Astrocyte of the hippocampus (primary cell): ENCODE measurements around the gene EMD.
A peak's percentile ranks its signal among the peaks of the same experiment; 100 is the strongest.
"Not testable (repeated sequence)": the region's sequence is repeated elsewhere in the genome, so short reads cannot be mapped to it uniquely, and the experiment has no call there.

Source experiments
- DNase-seq: peaks from one replicate; pipeline ENCODE4 v3.0.0; 2011; ENCODE audit warnings: low read depth, low spot score

EMD gene

GRCh38 chrX:154371017-154371788 lies 7.9 kb upstream of the EMD start:
- DNase-seq, result peak; percentile 94

- no peak for DNase-seq
Measured at GRCh38 chrX:154371789-154372300, 7.2 kb upstream of the EMD start.

- DNase-seq, result peak; percentile 58
Measured at GRCh38 chrX:154372612-154373022, 6.5 kb upstream of the EMD start.

- DNase-seq, result peak; percentile 84
Measured at GRCh38 chrX:154373340-154374306, 5.5 kb upstream of the EMD start.

- DNase-seq, result peak; percentile 71
Measured at GRCh38 chrX:154374313-154375155, 4.6 kb upstream of the EMD start, which contains the start of gene FLNA. Gene FLNA, minus strand, starts transcription at chrX:154374634. Its CDS starts 3,389 bp downstream, at chrX:154371245.

GRCh38 chrX:154375156-154375504 lies 4.0 kb upstream of the EMD start:
- DNase-seq, result no peak

GRCh38 chrX:154376774-154377173 lies 2.3 kb upstream of the EMD start:
- no peak for DNase-seq

GRCh38 chrX:154378059-154378798 lies 866 bp upstream of the EMD start:
- DNase-seq, result peak; percentile 79

- no peak for DNase-seq
Measured at GRCh38 chrX:154379569-154379951, 465 bp downstream of the EMD start.

GRCh38 chrX:154380153-154380552 lies 1.1 kb downstream of the EMD start:
- DNase-seq, result no peak

- DNase-seq, result no peak
Measured at GRCh38 chrX:154380787-154381186, 1.7 kb downstream of the EMD start.

GRCh38 chrX:154381271-154381670 lies 2.2 kb downstream of the EMD start:
- no peak for DNase-seq

GRCh38 chrX:154382483-154383069 lies 3.5 kb downstream of the EMD start:
- no peak for DNase-seq

GRCh38 chrX:154383359-154384283 lies 4.5 kb downstream of the EMD start:
- DNase-seq, result no peak

- DNase-seq, result peak; percentile 33
Measured at GRCh38 chrX:154384284-154384892, 5.3 kb downstream of the EMD start.

GRCh38 chrX:154388094-154388493 lies 9.0 kb downstream of the EMD start:
- not testable (repeated sequence) for DNase-seq

- not testable (repeated sequence) for DNase-seq
Measured at GRCh38 chrX:154388649-154389048, 9.6 kb downstream of the EMD start.

GRCh38 chrX:154389812-154390747 lies 11.0 kb downstream of the EMD start:
- DNase-seq, result not testable (repeated sequence)
